Left ventricle myocardium inferior (tissue), 1 donor: ENCODE measurements around the gene MBNL2. TPM values are rescaled to one million over a fixed set of nuclear protein-coding genes. Genes with fewer than 3 reads are reported as not detected.

Source experiments
- DNase-seq: peaks from one replicate; pipeline ENCODE4 v3.0.0-alpha.2; 2020
- H3K27ac ChIP-seq: fragments of 200-600 bp; replicated peaks from 2 replicates; pipeline ENCODE4 v1.8.0; 2021
- H3K27me3 ChIP-seq: fragments of 200-600 bp; 2 replicates; pipeline ENCODE4 v1.8.0; 2021; ENCODE audit warnings: low read depth
- H3K36me3 ChIP-seq: fragments of 200-600 bp; 2 replicates; pipeline ENCODE4 v1.8.0; 2021
- H3K4me1 ChIP-seq: fragments of 200-600 bp; 2 replicates; pipeline ENCODE4 v1.8.0; 2021
- H3K4me3 ChIP-seq: fragments of 200-600 bp; 2 replicates; pipeline ENCODE4 v1.8.0; 2021; ENCODE audit warnings: mild to moderate bottlenecking, moderate library complexity
- H3K9me3 ChIP-seq: fragments of 200-600 bp; replicated peaks from 2 replicates; pipeline ENCODE4 v1.8.0; 2021
- intact Hi-C: fragments of 100-400 bp; cut with micrococcal nuclease; formaldehyde crosslinking; loops from one replicate; pipeline ENCODE4 v1.11.0; 2022
- total RNA-seq: library from RNA; stranded (reverse); fragmentation: NEBNext Ultra II Directional; extraction: Animal tissue kit (Norgen Biotek cat#: 25700); gene quantifications from one replicate; pipeline ENCODE4 v1.2.1, GENCODE V29; 2021
- TF ChIP-seq, protein P1 (sequence below): fragments of 200-600 bp; IDR thresholded peaks from 2 replicates; pipeline ENCODE4 v1.8.0; 2021; ENCODE audit warnings: antibody characterized with exemption, mild to moderate bottlenecking, borderline replicate concordance
- donor health status: DM: no; HTN: yes; CAD: no; lungs with severe emphysema.

Gene MBNL2
- total RNA-seq, 1 donor from 2014 or later = 76.5 TPM

DNA sequence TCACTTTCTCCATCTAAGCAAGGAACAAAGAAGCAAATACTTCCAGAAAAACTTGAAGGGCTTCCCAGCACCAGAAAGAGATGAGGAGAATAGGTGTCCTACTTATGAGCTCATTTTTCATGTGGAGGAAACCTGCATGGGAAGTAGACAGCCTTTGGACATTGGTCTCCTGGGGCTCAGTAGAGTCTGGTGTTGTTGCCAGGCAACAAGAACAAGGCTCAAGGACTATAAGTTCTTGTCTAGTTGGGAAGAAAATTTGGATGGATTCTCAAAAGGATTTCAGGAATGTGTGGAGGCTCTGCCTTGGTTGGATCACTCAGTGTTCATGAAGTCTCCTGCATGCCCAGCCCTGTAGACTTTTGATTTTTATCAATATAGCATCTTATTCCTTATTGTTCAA is 84.5 kb downstream of the MBNL2 start:
- DNase-seq = no peak
- H3K27ac ChIP-seq = peak overlapping the region; percentile 61

DNA sequence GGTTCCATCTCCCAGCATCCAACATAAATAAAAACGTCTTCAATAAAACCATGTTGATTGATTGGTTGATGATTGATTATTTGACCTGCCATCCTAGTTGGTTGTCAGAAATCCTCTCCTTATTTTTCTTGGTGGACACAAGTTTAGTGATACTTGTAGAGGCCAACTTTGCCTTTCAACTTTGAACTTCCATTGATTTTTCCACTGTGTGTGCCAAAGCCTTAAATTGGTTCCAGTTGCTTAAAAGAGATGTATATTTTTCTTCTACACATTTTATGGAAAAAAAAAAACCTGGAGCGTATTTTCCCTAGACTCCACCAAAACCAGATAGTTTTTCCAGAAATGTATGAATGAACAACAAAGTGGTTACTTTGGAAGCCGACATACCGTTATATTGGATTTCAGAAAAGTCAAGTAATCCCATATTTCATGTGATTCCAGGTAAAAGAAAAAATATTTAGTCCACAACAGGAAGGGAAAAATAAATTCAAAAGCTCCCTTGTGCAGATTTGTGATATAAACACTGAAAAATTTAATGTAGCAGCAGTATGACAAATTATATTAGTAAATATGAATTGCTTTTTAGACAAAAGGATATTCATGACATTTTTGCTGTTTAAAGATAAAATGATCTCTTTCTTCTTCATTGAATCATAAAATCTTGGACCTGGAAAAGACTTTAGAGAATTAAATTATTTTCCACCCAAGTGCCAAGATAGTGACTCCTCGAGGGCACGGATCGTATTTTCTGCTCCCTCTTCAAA is 85.2 kb downstream of the MBNL2 start:
- no peaks in the 10 kb centered on the region for H3K27me3 ChIP-seq
- H3K9me3 ChIP-seq = no peaks in the 10 kb centered on the region
- peak overlapping the region; percentile 61 for H3K27ac ChIP-seq
- H3K4me3 ChIP-seq = no peak overlapping the region
- intact Hi-C loops = no loop called here
- TF ChIP-seq, protein P1, sequence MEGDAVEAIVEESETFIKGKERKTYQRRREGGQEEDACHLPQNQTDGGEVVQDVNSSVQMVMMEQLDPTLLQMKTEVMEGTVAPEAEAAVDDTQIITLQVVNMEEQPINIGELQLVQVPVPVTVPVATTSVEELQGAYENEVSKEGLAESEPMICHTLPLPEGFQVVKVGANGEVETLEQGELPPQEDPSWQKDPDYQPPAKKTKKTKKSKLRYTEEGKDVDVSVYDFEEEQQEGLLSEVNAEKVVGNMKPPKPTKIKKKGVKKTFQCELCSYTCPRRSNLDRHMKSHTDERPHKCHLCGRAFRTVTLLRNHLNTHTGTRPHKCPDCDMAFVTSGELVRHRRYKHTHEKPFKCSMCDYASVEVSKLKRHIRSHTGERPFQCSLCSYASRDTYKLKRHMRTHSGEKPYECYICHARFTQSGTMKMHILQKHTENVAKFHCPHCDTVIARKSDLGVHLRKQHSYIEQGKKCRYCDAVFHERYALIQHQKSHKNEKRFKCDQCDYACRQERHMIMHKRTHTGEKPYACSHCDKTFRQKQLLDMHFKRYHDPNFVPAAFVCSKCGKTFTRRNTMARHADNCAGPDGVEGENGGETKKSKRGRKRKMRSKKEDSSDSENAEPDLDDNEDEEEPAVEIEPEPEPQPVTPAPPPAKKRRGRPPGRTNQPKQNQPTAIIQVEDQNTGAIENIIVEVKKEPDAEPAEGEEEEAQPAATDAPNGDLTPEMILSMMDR = no peak
- DNase-seq = no peak
- H3K36me3 ChIP-seq = no peaks in the 10 kb centered on the region
- H3K4me1 ChIP-seq = peaks cover 91% of the 10 kb centered on the region

More for the DNA sequence above, 84.5 kb downstream of the MBNL2 start:
- H3K4me1 ChIP-seq = peaks cover 91% of the 10 kb centered on the region
- no peaks in the 10 kb centered on the region for H3K36me3 ChIP-seq
- H3K27me3 ChIP-seq = no peaks in the 10 kb centered on the region
- no peak overlapping the region for H3K4me3 ChIP-seq
- intact Hi-C loops = no loop called here
- H3K9me3 ChIP-seq = no peaks in the 10 kb centered on the region
- TF ChIP-seq, protein P1 = no peak

DNA sequence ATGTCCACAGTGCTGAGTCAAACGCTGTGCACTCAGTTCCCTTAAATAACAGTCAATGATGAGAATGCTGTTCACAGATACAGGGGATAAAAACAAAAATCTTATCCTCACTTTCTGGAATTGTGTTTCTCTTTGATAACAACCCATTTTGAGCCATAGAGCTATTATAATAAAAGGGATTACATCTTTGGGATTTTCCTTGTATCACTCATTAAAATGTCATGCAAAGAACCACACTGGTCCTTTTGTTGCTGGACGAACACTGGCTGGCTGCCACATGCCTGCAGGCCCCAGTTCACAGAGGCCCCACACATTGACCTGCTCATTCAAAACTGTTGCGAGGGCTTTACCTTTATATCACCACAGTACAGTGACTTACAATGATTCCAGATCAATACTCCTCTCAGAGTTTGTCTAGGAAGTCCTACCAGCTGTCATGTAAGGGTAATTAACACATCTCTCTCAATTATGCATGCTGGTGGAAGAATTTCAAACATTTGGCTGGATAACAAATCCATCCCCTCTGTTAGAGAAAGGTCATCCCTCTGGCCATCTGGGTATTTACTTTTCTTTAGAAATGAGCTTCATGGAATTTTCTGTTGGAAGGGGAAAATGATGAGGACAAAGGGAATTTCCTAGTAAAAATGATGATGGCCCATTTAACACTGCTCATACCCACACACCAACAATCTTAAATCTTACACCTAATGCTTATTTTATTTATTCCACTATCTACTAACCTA is 85.9 kb downstream of the MBNL2 start:
- Histone ChIP-seq H3K27me3 (no peaks in the 10 kb centered on the region), H3K4me3 (no peak overlapping the region), H3K36me3 (no peaks in the 10 kb centered on the region), H3K4me1 (peaks cover 90% of the 10 kb centered on the region), H3K9me3 (no peaks in the 10 kb centered on the region), H3K27ac (peak overlapping the region; percentile 61)
- intact Hi-C loops = no loop called here
- peak; percentile 51 for DNase-seq
- TF ChIP-seq, protein P1 = no peak

DNA sequence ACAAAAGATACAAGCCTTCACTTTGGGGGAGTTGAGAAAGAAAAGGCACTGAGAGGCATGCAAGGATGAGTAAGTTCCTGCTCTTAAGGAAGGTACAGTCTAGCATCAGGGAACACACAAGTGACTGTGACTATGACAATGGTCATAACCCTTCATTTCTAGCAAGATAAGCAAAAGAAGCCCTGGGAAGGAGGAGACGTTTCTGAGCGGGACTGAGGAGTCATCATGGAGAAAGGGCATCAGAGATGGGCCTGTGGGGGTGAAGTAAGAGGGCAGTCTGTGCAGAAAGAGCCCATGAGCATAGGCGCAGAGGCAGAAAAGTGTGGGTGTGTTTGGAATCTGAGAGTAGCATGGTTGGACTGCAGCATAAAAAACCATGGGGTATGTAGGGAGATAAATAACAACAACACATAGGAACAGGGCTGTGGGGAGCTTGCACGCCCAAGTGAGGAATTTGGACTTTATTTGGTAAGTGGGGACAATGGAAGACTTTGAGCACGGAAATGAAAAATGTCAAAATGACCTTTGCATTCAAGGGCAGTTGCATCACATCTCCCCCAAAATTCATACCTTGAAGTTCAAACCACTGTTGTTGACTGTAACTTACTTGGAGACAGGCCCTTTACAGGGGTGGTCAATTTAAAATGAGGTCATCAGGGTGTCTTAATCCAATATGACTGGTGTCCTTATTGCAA is 86.7 kb downstream of the MBNL2 start:
- intact Hi-C loops = no loop called here

More for the DNA sequence above, 86.7 kb downstream of the MBNL2 start:
- H3K4me3 ChIP-seq = no peak overlapping the region
- TF ChIP-seq, protein P1 = no peak
- H3K27me3 ChIP-seq = no peaks in the 10 kb centered on the region
- H3K27ac ChIP-seq = peak overlapping the region; percentile 61
- no peaks in the 10 kb centered on the region for H3K36me3 ChIP-seq
- no peaks in the 10 kb centered on the region for H3K9me3 ChIP-seq
- H3K4me1 ChIP-seq = peaks cover 91% of the 10 kb centered on the region
- no peak for DNase-seq
